Measurements from ENCODE around the gene RAB33A.

RAB33A gene

GRCh38 chrX:130171446-130172126 is at the start of gene RAB33A:
RAB33A (plus strand) TSS chrX:130171962; CDS start chrX:130172063, 101 bp downstream.
- DNase-seq (ENCODE audit: low spot score), result peak; percentile 59

- DNase-seq (ENCODE audit: low spot score), result no peak
These were observed 47.2 kb upstream of the RAB33A start for GRCh38 chrX:130124577-130124976.

DNA sequence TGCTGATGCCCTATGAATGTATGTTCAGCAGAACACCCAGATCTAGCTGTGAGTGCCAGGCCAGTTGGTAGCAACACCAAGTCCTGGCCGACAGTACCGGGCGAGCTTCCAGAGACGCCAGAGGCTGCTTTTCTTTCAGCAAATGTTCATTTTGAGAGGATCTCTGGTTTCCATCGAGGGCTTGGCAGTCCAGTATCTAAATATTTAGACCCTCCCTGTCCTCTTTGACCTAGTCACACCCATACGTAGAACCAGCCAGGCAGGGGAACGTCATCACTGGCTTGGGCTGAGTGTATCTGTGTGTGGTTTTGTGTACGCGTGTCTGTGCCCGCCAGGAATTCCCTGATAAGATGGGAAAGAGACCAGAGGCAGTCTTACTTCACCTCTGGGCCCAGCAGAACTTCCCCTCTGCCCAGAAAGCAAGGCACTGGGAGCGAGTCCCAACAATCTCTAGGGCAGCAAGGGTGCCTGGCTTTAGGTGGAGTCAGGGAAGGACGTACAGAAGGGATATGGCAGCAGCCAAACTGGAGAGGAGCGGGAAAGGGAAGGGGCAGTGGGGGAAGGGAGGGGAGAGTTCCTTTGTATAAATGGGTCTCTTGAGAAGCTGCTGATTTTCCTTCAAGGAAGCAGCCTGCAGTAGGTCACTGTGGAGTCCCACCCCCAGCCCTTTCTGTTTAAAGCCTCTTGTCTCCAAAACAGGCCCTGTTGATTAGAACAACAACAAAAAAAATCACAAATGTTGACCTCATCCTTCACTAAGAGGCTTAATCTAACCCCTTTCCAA is 46.5 kb upstream of the RAB33A start:
- DNase-seq (ENCODE audit: low spot score), result peak; percentile 69

GRCh38 chrX:130130990-130131389 is 40.8 kb upstream of the RAB33A start:
- no peak for DNase-seq (ENCODE audit: low spot score)

DNA sequence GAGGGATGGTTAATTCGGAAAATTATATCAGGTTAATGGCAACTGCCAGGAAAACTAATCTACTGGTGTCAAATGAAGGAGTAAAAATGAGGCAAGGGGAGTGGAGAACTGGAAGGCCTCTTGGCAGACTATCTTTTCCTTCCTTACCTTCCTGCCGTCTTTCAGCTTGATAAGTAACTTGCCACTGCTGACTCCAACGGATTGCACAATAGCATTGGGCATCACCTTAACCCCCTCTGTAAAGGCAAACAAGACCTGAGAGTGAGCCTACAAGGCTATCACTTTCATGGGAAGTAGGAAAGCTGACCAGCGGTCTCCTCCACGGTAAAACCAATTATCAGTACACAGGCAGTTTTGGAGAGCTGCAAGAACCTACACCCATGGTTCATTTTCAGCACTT is 35.3 kb upstream of the RAB33A start:
- DNase-seq (ENCODE audit: low spot score), result no peak

- no peak for DNase-seq (ENCODE audit: low spot score)
These were observed 34.8 kb upstream of the RAB33A start for GRCh38 chrX:130136961-130137360.

GRCh38 chrX:130139474-130140201 is 32.1 kb upstream of the RAB33A start:
- DNase-seq (ENCODE audit: low spot score), result no peak

- peak; percentile 28 for DNase-seq (ENCODE audit: low spot score)
These were observed 27.3 kb upstream of the RAB33A start for GRCh38 chrX:130144509-130144908.

GRCh38 chrX:130145123-130145522 is 26.6 kb upstream of the RAB33A start:
- DNase-seq (ENCODE audit: low spot score), result no peak

- no peak for DNase-seq (ENCODE audit: low spot score)
These were observed 24.1 kb upstream of the RAB33A start for GRCh38 chrX:130147631-130148030.

- no peak for DNase-seq (ENCODE audit: low spot score)
These were observed 16.2 kb upstream of the RAB33A start for GRCh38 chrX:130155564-130155963.

DNA sequence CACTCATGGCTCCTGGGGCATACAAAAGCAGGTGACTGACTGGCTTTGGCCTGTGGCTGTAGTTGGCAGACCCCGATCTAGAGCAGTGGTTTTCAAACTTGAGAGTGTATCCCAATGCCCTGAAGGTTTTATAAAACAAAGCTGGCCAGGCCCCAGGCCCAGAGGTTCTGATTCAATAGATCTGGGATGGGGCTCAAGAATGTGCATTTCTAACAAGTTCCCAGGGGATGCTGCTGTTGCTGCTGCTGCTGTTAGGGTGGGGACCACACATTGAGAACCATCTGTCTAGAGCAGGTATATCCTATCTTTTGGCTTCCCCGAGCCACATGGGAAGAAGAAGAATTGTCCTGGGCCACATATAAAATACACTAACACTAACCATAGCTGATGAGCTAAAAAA is 13.5 kb upstream of the RAB33A start:
- DNase-seq (ENCODE audit: low spot score), result no peak

DNA sequence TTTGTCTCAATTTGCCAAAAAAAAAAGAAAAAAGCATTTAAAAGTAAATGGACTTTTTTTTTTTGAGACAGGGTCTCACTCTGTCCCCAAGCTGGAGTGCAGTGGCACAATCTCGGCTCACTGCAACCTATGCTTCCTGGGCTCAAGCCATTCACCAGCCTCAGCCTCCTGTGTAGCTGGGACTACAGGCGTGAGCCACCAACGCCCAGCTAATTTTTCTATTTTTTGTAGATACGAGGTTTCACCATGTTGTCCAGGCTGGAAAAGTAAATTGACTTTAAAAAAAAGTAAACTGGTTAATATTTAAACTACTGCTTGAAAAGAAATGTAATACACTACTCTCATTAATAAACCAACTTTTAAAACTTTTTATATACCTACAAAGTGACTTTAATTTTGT is 12.0 kb upstream of the RAB33A start:
- DNase-seq (ENCODE audit: low spot score), result no peak

GRCh38 chrX:130162094-130162735 is 9.5 kb upstream of the RAB33A start:
- DNase-seq (ENCODE audit: low spot score), result no peak

DNA sequence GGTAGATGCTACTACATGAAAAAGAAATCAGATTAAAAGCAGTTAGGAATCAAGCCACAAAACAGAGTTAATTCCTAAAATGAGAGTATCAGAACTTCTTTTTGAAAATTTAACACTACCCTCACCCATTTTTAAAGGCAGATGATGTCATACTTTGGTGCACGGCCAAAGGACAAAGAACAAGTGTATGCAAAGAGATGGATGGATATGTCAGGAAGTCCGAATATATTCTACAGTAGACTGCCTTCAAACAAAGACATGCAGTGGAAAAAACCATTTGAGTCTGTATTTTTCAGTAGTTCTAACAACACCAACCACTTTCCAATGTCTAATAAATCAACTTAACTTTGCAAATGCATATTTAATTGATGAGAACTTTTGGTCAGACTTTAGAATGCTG is 8.4 kb upstream of the RAB33A start:
- no peak for DNase-seq (ENCODE audit: low spot score)

DNA sequence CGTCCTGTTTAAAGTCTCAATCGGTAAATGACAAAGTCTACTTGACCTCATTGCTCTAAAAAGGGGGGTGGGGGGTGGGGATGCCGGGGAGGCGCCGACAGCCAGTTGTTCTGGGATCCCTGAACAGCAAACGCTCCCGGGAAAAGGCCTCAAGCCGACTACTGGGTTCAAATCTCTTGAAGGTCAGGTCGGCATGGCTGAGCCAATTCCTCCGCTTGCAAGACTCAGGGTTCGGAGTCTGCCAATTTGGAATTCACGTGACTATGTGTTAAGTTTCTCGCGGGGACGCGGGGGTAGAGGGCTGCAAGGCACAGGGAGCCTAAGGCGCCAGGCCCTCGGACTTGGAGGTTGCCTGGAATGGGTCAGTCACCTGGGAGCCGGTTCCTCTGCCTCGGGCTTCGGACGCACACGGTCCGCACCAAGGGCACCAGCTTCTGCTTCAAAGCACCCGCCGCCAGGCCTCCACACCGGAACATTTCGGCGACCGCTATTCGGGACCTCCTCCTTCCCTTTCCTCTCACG is 6.5 kb upstream of the RAB33A start:
- no peak for DNase-seq (ENCODE audit: low spot score)

DNA sequence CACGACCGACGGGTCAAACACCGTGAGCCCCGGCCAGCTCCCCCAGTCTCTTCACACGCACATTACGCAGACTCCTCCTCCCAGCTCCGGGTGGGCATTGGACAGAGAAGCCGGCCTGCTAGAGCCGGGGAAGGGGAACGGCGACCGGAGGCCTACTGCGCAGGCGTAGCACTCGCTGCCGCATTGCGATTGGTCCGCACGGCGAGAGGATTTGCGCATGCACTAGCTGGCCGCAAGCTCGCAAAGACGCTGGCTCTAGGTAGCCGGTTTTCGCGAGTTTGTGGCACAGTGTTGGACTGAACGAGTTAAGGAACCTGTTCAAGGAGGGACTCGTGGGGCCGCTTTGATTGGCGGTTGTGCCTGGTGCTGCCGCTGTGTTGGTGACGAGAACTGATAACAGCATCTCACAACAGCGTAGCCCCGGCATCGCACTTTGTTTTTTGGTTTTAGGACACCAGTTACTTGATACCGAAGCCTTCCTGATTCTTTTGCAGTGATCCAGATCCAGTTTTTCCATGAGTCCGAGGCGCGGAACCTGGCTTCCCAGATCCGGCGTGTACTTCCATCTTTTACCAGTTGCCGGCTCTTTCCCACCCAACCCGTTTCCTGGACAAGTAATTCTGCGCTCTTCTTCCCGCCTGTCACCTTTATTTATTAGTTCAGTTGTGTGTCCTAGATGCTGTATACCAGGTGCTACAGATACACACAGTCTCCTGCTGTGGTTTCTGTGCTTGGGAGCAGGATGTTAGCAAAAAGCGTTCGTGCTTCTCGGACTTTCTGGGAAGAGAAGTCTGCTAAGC is 5.9 kb upstream of the RAB33A start, which contains the start of gene AIFM1:
Gene AIFM1 (minus strand): TSS at position 139 of the 800 bp plus-strand sequence. CDS start 185 bp downstream, outside the sequence.
- DNase-seq (ENCODE audit: low spot score), result peak; percentile 90

GRCh38 chrX:130166503-130166777 is 5.3 kb upstream of the RAB33A start:
- no peak for DNase-seq (ENCODE audit: low spot score)

- no peak for DNase-seq (ENCODE audit: low spot score)
These were observed 4.7 kb upstream of the RAB33A start for GRCh38 chrX:130167040-130167439.

GRCh38 chrX:130170752-130171445 is 863 bp upstream of the RAB33A start:
- peak; percentile 80 for DNase-seq (ENCODE audit: low spot score)

Measured in cerebellar cortex (tissue), 1 donor.